HepG2 (cell line): Measurements from ENCODE around the gene NSD1. TPM values are rescaled to one million over a fixed set of nuclear protein-coding genes. Genes with fewer than 3 reads are reported as not detected.

Source experiments
- AGO2 ChIP-seq: fragments of 200-400 bp; formaldehyde crosslinking; optimal IDR thresholded peaks from 2 replicates; pipeline ENCODE3; 2017; ENCODE audit warnings: mild to moderate bottlenecking, low read depth, low read length, moderate library complexity
- ASH2L ChIP-seq: fragments of 300-600, 200-600 bp; sonication (generic); IDR thresholded peaks from 2 replicates; pipeline ENCODE4 v1.7.0; 2017; ENCODE audit warnings: low read depth, mild to moderate bottlenecking, moderate library complexity, mixed read lengths, low read length; ENCODE audit not compliant: insufficient read length
- CCAR2 ChIP-seq: fragments of 200-400 bp; formaldehyde crosslinking; optimal IDR thresholded peaks from 2 replicates; pipeline ENCODE3; 2018; ENCODE audit warnings: low read depth, mild to moderate bottlenecking, low read length, moderate library complexity
- KDM5B ChIP-seq: sonication (generic); formaldehyde crosslinking; IDR thresholded peaks from 2 replicates; pipeline ENCODE4 v1.4.0; 2020; ENCODE audit warnings: missing genetic modification reagents, mild to moderate bottlenecking, borderline replicate concordance
- KLF16 ChIP-seq, 2 experiments: sonication (generic) in 1 of 2; formaldehyde crosslinking in 1 of 2; IDR thresholded peaks; 2 replicates each; pipeline versions ENCODE4 v1.6.1 to v1.8.0; 2016 to 2023; ENCODE audit warnings: missing genetic modification reagents in 2 of 2, missing compliant biosample characterization in 1 of 2
- MAZ ChIP-seq, 2 experiments: sonication (generic) in 1 of 2; formaldehyde crosslinking in 1 of 2; IDR thresholded peaks; 2 replicates each; pipeline versions ENCODE4 v1.5.0 to v1.6.1; 2012 to 2020; ENCODE audit warnings: low read depth in 2 of 2, mild to moderate bottlenecking in 2 of 2, borderline replicate concordance in 1 of 2, improper control_type of control experiment in 1 of 2, low read length in 1 of 2, missing genetic modification reagents in 1 of 2, moderate library complexity in 1 of 2
- NCOA2 ChIP-seq: sonication (generic); formaldehyde crosslinking; IDR thresholded peaks from 2 replicates; pipeline ENCODE4 v1.8.0; 2022; ENCODE audit warnings: inconsistent platforms
- NFRKB ChIP-seq: fragments of 450-650 bp; IDR thresholded peaks from 2 replicates; pipeline ENCODE4 v1.6.1; 2017
- NFYB ChIP-seq: sonication (generic); formaldehyde crosslinking; IDR thresholded peaks from 2 replicates; pipeline ENCODE4 v1.4.0; 2020; ENCODE audit warnings: missing genetic modification reagents
- ZEB1 ChIP-seq: IDR thresholded peaks from 2 replicates; pipeline ENCODE4 v1.6.1; 2012; ENCODE audit warnings: mild to moderate bottlenecking, low read depth, inconsistent platforms; ENCODE audit not compliant: insufficient replicate concordance
- ZFX ChIP-seq: sonication (generic); formaldehyde crosslinking; IDR thresholded peaks from 2 replicates; pipeline ENCODE4 v1.4.0; 2020; ENCODE audit warnings: mild to moderate bottlenecking, low read depth, missing genetic modification reagents, moderate library complexity
- ZNF225 ChIP-seq: sonication (generic); formaldehyde crosslinking; IDR thresholded peaks from 2 replicates; pipeline ENCODE4 v1.4.0; 2020; ENCODE audit warnings: mild to moderate bottlenecking, missing genetic modification reagents
- ZNF615 ChIP-seq: sonication (generic); formaldehyde crosslinking; IDR thresholded peaks from 2 replicates; pipeline ENCODE4 v1.5.0; 2020; ENCODE audit warnings: mild to moderate bottlenecking, missing genetic modification reagents, borderline replicate concordance
- ZNF670 ChIP-seq: sonication (generic); formaldehyde crosslinking; IDR thresholded peaks from 2 replicates; pipeline ENCODE4 v1.8.0; 2022; ENCODE audit warnings: mild to moderate bottlenecking, missing genetic modification reagents, borderline replicate concordance
- ZNF75D ChIP-seq: sonication (generic); formaldehyde crosslinking; IDR thresholded peaks from 2 replicates; pipeline ENCODE4 v1.8.1; 2023; ENCODE audit warnings: missing genetic modification reagents, mild to moderate bottlenecking, borderline replicate concordance
- ZNF782 ChIP-seq: sonication (generic); formaldehyde crosslinking; IDR thresholded peaks from 2 replicates; pipeline ENCODE4 v1.4.0; 2020; ENCODE audit warnings: missing genetic modification reagents, mild to moderate bottlenecking, borderline replicate concordance
- ZSCAN25 ChIP-seq: sonication (generic); formaldehyde crosslinking; IDR thresholded peaks from 2 replicates; pipeline ENCODE4 v1.8.0; 2022; ENCODE audit warnings: mild to moderate bottlenecking, missing genetic modification reagents
- polyA plus RNA-seq, 8 experiments: library from polyadenylated mRNA; depleted of rRNA in 3 of 8; stranded (reverse) in 7 of 8; unstranded in 1 of 8; fragments of >200 nt; fragmentation: Illumina TruSeq in 4 of 8; extraction: Trizol in 4 of 8; gene quantifications; 2 replicates each; pipeline versions ENCODE4 v1.2.1 to v1.2.3, GENCODE V29; 2011 to 2016; ENCODE audit warnings: low read depth in 4 of 8, missing spikeins in 1 of 8, mixed read lengths in 1 of 8; ENCODE audit not compliant: insufficient read depth in 1 of 8
- total RNA-seq, 5 experiments: library from RNA; depleted of rRNA; stranded (reverse); fragments of >200 nt; fragmentation: Illumina TruSeq; extraction: Trizol; gene quantifications; 2 replicates each; pipeline ENCODE4 v1.2.3, GENCODE V29; 2016; ENCODE audit warnings: low read depth in 1 of 5
- TF ChIP-seq, protein P1 (sequence below): IDR thresholded peaks from 2 replicates; pipeline ENCODE4 v1.6.1; 2016; ENCODE audit warnings: low read depth, control low read depth
- TF ChIP-seq, protein P2 (sequence below): IDR thresholded peaks from 2 replicates; pipeline ENCODE4 v1.6.1; 2012; ENCODE audit warnings: low read depth, low read length, improper control_type of control experiment
- TF ChIP-seq, protein P3 (sequence below): IDR thresholded peaks from 2 replicates; pipeline ENCODE4 v1.6.1; 2016; ENCODE audit warnings: mild to moderate bottlenecking
- TF ChIP-seq, protein P4 (sequence below): sonication (generic); formaldehyde crosslinking; IDR thresholded peaks from 2 replicates; pipeline ENCODE4 v1.5.1; 2020; ENCODE audit warnings: mild to moderate bottlenecking, moderate library complexity, missing genetic modification reagents

NSD1 gene
- total and polyA plus RNA-seq, 2 of the 13 experiments (the other 11 are each of a cell fraction or from before 2014, with no cell fraction given), result 0.01 to 0.09 TPM

DNA sequence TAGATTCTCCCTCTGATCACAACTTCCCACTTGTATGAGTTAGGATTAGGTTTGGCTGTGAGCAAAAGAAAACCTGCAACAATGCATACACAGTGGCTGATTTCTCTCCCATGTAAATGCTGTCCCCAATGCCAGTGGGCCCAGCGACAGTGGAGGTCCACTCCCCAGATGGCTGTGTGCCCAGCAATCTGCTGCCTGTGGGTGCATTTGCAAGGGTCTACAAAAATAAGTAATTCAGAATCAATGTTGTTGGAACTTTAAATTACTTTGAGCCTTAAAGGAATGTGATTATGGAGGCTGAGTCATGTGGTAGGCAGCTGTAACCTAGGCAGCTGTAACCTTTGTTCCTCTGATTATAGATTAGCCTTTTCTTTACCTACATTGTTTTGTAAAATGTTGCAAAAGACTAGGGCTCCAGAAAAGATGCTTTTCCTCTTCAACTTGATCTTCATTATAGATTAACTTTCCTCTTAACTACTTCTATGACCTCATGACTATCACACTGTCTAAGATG lies 192.4 kb downstream of the NSD1 start (continued):
- no peak for TF ChIP-seq CCAR2
- TF ChIP-seq, protein P1, sequence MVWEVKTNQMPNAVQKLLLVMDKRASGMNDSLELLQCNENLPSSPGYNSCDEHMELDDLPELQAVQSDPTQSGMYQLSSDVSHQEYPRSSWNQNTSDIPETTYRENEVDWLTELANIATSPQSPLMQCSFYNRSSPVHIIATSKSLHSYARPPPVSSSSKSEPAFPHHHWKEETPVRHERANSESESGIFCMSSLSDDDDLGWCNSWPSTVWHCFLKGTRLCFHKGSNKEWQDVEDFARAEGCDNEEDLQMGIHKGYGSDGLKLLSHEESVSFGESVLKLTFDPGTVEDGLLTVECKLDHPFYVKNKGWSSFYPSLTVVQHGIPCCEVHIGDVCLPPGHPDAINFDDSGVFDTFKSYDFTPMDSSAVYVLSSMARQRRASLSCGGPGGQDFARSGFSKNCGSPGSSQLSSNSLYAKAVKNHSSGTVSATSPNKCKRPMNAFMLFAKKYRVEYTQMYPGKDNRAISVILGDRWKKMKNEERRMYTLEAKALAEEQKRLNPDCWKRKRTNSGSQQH (CRISPR knock-in tag), result no peak
- no peak for TF ChIP-seq ZSCAN25 (CRISPR knock-in tag)
- TF ChIP-seq ASH2L, result peak; percentile 68
- TF ChIP-seq, protein P2, sequence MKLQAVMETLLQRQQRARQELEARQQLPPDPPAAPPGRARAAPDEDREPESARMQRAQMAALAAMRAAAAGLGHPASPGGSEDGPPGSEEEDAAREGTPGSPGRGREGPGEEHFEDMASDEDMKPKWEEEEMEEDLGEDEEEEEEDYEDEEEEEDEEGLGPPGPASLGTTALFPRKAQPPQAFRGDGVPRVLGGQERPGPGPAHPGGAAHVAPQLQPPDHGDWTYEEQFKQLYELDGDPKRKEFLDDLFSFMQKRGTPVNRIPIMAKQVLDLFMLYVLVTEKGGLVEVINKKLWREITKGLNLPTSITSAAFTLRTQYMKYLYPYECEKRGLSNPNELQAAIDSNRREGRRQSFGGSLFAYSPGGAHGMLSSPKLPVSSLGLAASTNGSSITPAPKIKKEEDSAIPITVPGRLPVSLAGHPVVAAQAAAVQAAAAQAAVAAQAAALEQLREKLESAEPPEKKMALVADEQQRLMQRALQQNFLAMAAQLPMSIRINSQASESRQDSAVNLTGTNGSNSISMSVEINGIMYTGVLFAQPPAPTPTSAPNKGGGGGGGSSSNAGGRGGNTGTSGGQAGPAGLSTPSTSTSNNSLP, result peak; percentile 72
- TF ChIP-seq ZNF782 (CRISPR knock-in tag), result no peak
- peak in 1 of 2 experiments; percentile 71; a peak in 2 of 4 replicates for TF ChIP-seq KLF16 (CRISPR knock-in tag; IDR thresholded peaks at IDR 0.05)
- TF ChIP-seq MAZ (IDR thresholded peaks at IDR 0.05; ENCODE audit: borderline replicate concordance, low read depth, low read length), result no peak
- no peak for TF ChIP-seq MAZ (CRISPR knock-in tag; IDR thresholded peaks at IDR 0.05; ENCODE audit: low read depth)
- no peak for TF ChIP-seq ZNF225 (CRISPR knock-in tag)
- TF ChIP-seq NFYB, result no peak
- TF ChIP-seq NFRKB, result no peak
- TF ChIP-seq ZNF615 (CRISPR knock-in tag), result no peak
- TF ChIP-seq ZEB1, result no peak
- TF ChIP-seq AGO2, result no peak
- TF ChIP-seq ZNF75D (CRISPR knock-in tag), result no peak
- no peak for TF ChIP-seq ZFX (CRISPR knock-in tag)
- TF ChIP-seq, protein P3, sequence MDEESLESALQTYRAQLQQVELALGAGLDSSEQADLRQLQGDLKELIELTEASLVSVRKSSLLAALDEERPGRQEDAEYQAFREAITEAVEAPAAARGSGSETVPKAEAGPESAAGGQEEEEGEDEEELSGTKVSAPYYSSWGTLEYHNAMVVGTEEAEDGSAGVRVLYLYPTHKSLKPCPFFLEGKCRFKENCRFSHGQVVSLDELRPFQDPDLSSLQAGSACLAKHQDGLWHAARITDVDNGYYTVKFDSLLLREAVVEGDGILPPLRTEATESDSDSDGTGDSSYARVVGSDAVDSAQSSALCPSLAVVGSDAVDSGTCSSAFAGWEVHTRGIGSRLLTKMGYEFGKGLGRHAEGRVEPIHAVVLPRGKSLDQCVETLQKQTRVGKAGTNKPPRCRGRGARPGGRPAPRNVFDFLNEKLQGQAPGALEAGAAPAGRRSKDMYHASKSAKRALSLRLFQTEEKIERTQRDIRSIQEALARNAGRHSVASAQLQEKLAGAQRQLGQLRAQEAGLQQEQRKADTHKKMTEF (CRISPR knock-in tag), result 0 out of 2 replicates have a peak, but pooled peaks have one; percentile 33
- TF ChIP-seq, protein P4, sequence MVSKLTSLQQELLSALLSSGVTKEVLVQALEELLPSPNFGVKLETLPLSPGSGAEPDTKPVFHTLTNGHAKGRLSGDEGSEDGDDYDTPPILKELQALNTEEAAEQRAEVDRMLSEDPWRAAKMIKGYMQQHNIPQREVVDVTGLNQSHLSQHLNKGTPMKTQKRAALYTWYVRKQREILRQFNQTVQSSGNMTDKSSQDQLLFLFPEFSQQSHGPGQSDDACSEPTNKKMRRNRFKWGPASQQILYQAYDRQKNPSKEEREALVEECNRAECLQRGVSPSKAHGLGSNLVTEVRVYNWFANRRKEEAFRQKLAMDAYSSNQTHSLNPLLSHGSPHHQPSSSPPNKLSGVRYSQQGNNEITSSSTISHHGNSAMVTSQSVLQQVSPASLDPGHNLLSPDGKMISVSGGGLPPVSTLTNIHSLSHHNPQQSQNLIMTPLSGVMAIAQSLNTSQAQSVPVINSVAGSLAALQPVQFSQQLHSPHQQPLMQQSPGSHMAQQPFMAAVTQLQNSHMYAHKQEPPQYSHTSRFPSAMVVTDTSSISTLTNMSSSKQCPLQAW (CRISPR knock-in tag), result no peak
- peak; percentile 73 for TF ChIP-seq NCOA2
- TF ChIP-seq KDM5B (CRISPR knock-in tag), result no peak
- TF ChIP-seq ZNF670 (CRISPR knock-in tag), result no peak
